GM12878 (cell line): ENCODE measurements around the gene DDIT3. TPM values are rescaled to one million over a fixed set of nuclear protein-coding genes. Genes with fewer than 3 reads are reported as not detected.

Experiments
- ATAC-seq: fragments of 200-7000 bp; cut with Tn5 transposase; 3 replicates; pipeline ENCODE4 v1.9.1; 2020; ENCODE audit warnings: mild to moderate bottlenecking, moderate library complexity
- BruUV-seq: library from RNA; stranded (reverse); fragments of 400-500 nt; replicated peaks from 2 replicates; lab custom pipeline; 2021; lab: Mats Ljungman, UMichigan
- CTCF ChIA-PET: fragments of 300-600 bp; sonication (Branson Sonifier 250); formaldehyde crosslinking; extraction: SDS; loops from one replicate; lab custom pipeline; 2021; ENCODE audit warnings: inconsistent platforms; lab: Yijun Ruan, JAX
- POLR2A ChIA-PET: fragments of 350-600 bp; formaldehyde crosslinking; extraction: SDS; loops from one replicate; lab custom pipeline; 2021; ENCODE audit warnings: inconsistent platforms; lab: Charles Lee
- RAD21 ChIA-PET: fragments of 300-600 bp; sonication (Branson Sonifier 250); formaldehyde crosslinking; loops from one replicate; lab custom pipeline; 2023; ENCODE audit warnings: antibody characterized with exemption; ENCODE audit not compliant: unreplicated experiment; lab: Charles Lee
- SMC1A ChIA-PET: fragments of 300-600 bp; sonication (Branson Sonifier 250); formaldehyde crosslinking; loops from one replicate; lab custom pipeline; 2023; ENCODE audit not compliant: unreplicated experiment, uncharacterized antibody; lab: Charles Lee
- DNase-seq: peaks from one replicate; pipeline ENCODE4 v3.0.0-alpha.2; 2011; ENCODE audit warnings: low read depth, low spot score
- FAIRE-seq: peaks from 3 replicates; lab custom pipeline; 2011; peaks lifted over from hg19 to GRCh38; lab: Jason Lieb, UNC
- H2AFZ ChIP-seq: 2 replicates; pipeline ENCODE4 v1.6.0; 2011; ENCODE audit warnings: low read depth, low read length, control low read depth; ENCODE audit not compliant: control insufficient read depth
- H3K27ac ChIP-seq: 2 replicates; pipeline ENCODE4 v1.5.1; 2011; ENCODE audit warnings: control low read depth; ENCODE audit not compliant: control insufficient read depth, insufficient read depth
- H3K27me3 ChIP-seq, 2 experiments: replicated peaks in 1 of 2; 2 replicates each; pipeline versions ENCODE4 v1.6.0 to v1.6.1; 2011; ENCODE audit warnings: low read length in 1 of 2; ENCODE audit not compliant: control insufficient read depth in 2 of 2, insufficient read depth in 2 of 2
- H3K36me3 ChIP-seq, 2 experiments: 2 replicates each; pipeline ENCODE4 v1.5.1; 2011; ENCODE audit warnings: low read length in 1 of 2; ENCODE audit not compliant: control insufficient read depth in 2 of 2, insufficient read depth in 2 of 2
- H3K4me1 ChIP-seq: 2 replicates; pipeline ENCODE4 v1.6.1; 2011; ENCODE audit warnings: mild to moderate bottlenecking, low read length, moderate library complexity, mixed read lengths; ENCODE audit not compliant: control insufficient read depth, insufficient read depth
- H3K4me2 ChIP-seq: 2 replicates; pipeline ENCODE4 v1.6.0; 2011; ENCODE audit warnings: control low read depth; ENCODE audit not compliant: control insufficient read depth, insufficient read depth
- H3K4me3 ChIP-seq: fragments of 200-600 bp; sonication (generic); 2 replicates; pipeline ENCODE4 v1.5.1; 2016
- H3K79me2 ChIP-seq: 2 replicates; pipeline ENCODE4 v1.6.0; 2011; ENCODE audit warnings: low read length; ENCODE audit not compliant: control insufficient read depth, insufficient read depth
- H3K9ac ChIP-seq: 2 replicates; pipeline ENCODE4 v1.8.0; 2011; ENCODE audit warnings: low read length, control low read depth, mixed read lengths; ENCODE audit not compliant: control insufficient read depth, insufficient read depth
- H3K9me3 ChIP-seq: replicated peaks from 3 replicates; pipeline ENCODE4 v1.5.1; 2011; ENCODE audit warnings: mild to moderate bottlenecking, low read length; ENCODE audit not compliant: control insufficient read depth, insufficient read depth
- H4K20me1 ChIP-seq: 2 replicates; pipeline ENCODE4 v1.6.0; 2011; ENCODE audit not compliant: control insufficient read depth, insufficient read depth
- CBX3 ChIP-seq: fragments of 200-600 bp; sonication (generic); IDR thresholded peaks from 2 replicates; pipeline ENCODE4 v1.6.1; 2016; ENCODE audit warnings: low read depth, borderline replicate concordance
- CEBPZ ChIP-seq: fragments of 150-350 bp; IDR thresholded peaks from 2 replicates; pipeline ENCODE4 v1.6.1; 2016; ENCODE audit warnings: low read depth, low read length
- CUX1 ChIP-seq: IDR thresholded peaks from 2 replicates; pipeline ENCODE4 v1.6.1; 2012; ENCODE audit warnings: improper control_type of control experiment, low read depth, low read length; ENCODE audit not compliant: insufficient replicate concordance
- JUND ChIP-seq: IDR thresholded peaks from 2 replicates; pipeline ENCODE4 v1.6.1; 2012; ENCODE audit warnings: low read depth, mild to moderate bottlenecking, low read length, improper control_type of control experiment, moderate library complexity
- MTA2 ChIP-seq: fragments of 450-650 bp; IDR thresholded peaks from 2 replicates; pipeline ENCODE4 v1.6.1; 2016; ENCODE audit warnings: low read depth, mild to moderate bottlenecking, moderate library complexity
- REST ChIP-seq: IDR thresholded peaks from 2 replicates; pipeline ENCODE4 v1.6.1; 2012; ENCODE audit warnings: mild to moderate bottlenecking, low read depth, low read length
- RUNX3 ChIP-seq: IDR thresholded peaks from 2 replicates; pipeline ENCODE4 v1.6.1; 2012; ENCODE audit warnings: low read length, inconsistent platforms
- SMARCA5 ChIP-seq: fragments of 450-650 bp; IDR thresholded peaks from 2 replicates; pipeline ENCODE4 v1.6.1; 2017; ENCODE audit warnings: mild to moderate bottlenecking
- ZNF217 ChIP-seq: fragments of 450-650 bp; IDR thresholded peaks from 2 replicates; pipeline ENCODE4 v1.6.1; 2017; ENCODE audit warnings: antibody characterized with exemption, mild to moderate bottlenecking
- WGBS: methylation state at CpG from one replicate; pipeline ENCODE4 v1.1.6; 2016; ENCODE audit warnings: low lambda C conversion rate; ENCODE audit not compliant: insufficient replicate concordance, insufficient coverage; ENCODE audit errors: missing lambda C conversion rate; 5-methylcytosine and 5-hydroxymethylcytosine counted together
- in situ Hi-C: fragments of 300-500 bp; cut with MboI; formaldehyde crosslinking; loops from 9 replicates; pipeline ENCODE4 v1.14.3; 2018; ENCODE audit warnings: mixed read lengths
- intact Hi-C: fragments of 100-400 bp; cut with micrococcal nuclease; formaldehyde crosslinking; loops from one replicate; pipeline ENCODE4 v1.14.2; 2022; ENCODE audit not compliant: unreplicated experiment
- polyA plus RNA-seq, 11 experiments: library from polyadenylated mRNA; depleted of rRNA in 4 of 11; unstranded in 6 of 11; stranded (reverse) in 5 of 11; fragments of >200 nt; fragmentation: Nextera tagmentation in 4 of 11; fragmentation: Illumina TruSeq in 1 of 11; extraction: Ambion mirVana in 4 of 11; extraction: Trizol in 1 of 11; gene quantifications; 1 replicate in 1 of 11; 2 replicates in 10 of 11; pipeline versions ENCODE4 v1.2.1 to v1.2.3, GENCODE V29; 2011 to 2016; ENCODE audit warnings: inconsistent platforms in 2 of 11, missing spikeins in 2 of 11, low read depth in 1 of 11
- total RNA-seq, 4 experiments: library from RNA; depleted of rRNA in 3 of 4; stranded (reverse); fragments of >200 nt in 3 of 4; fragmentation: Illumina TruSeq in 1 of 4; extraction: Trizol in 1 of 4; gene quantifications; 2 replicates each; pipeline versions ENCODE4 v1.2.1 to v1.2.3, GENCODE V29; 2013 to 2021

Gene DDIT3
- total and polyA plus RNA-seq, 10 of the 15 experiments (the other 5 are each of a cell fraction or from before 2014, with no cell fraction given), result 9.2 to 28.9 (median 15.5) TPM

GRCh38 chr12:57473886-57474285, 46.4 kb downstream of the DDIT3 start (continued):
- TF ChIP-seq CBX3 (no peak), ZNF217 (no peak), RUNX3 (no peak), MTA2 (no peak), REST (no peak)
- TF ChIP-seq, all 136 proteins: peak for 0

GRCh38 chr12:57473392-57473791, 46.9 kb downstream of the DDIT3 start:
- DNase-seq (no peak), FAIRE-seq (no peak), ATAC-seq (no peak)
- BruUV-seq, result no TSS peak
- Histone ChIP-seq H3K27me3 (no peaks in the 10 kb centered on the region), H3K36me3 (peaks cover 1 to 30% of the 10 kb centered on the region in 2 experiments), H4K20me1 (no peaks in the 10 kb centered on the region), H3K27ac (no peak overlapping the region), H3K9ac (no peak overlapping the region), H3K79me2 (peaks cover 38% of the 10 kb centered on the region), H3K4me3 (no peak overlapping the region), H2AFZ (no peak overlapping the region), H3K9me3 (no peaks in the 10 kb centered on the region), H3K4me1 (peaks cover 10% of the 10 kb centered on the region), H3K4me2 (no peak overlapping the region)
- intact Hi-C loops, result loop anchor here (10.0 kb wide), 1 partner anchor 281 kb away; the partner anchor contains the start of genes CDK4 and MARCHF9
- RAD21 ChIA-PET, result no interaction called here
- POLR2A ChIA-PET, result interaction anchor here (1.3 kb wide), 1 partner anchor 18 kb away, joined by 3 read pairs; the partner anchor contains the start of gene INHBE
- SMC1A ChIA-PET, result no interaction called here
- 100% methylated on average over 3 of the region's 3 CpGs for WGBS
- CTCF ChIA-PET, result interaction anchor here (1.0 to 8.1 kb wide), 2 partner anchors 12 to 21 kb away, joined by 3 to 114 read pairs; partner anchors contain the start of gene GLI1
- in situ Hi-C loops, result no loop called here
- TF ChIP-seq SMARCA5, result no peak
- TF ChIP-seq CEBPZ, result no peak
- no peak for TF ChIP-seq JUND
- TF ChIP-seq CUX1, result no peak
